WTC11 (cell line): ENCODE data around the gene TAS2R41.

Experiments
- ATF6 ChIP-seq: sonication (generic); formaldehyde crosslinking; IDR thresholded peaks from 2 replicates; pipeline ENCODE4 v1.8.1; 2023; ENCODE audit warnings: mild to moderate bottlenecking, missing genetic modification reagents
- CDX4 ChIP-seq: fragments of 250-450 bp; sonication (Bioruptor Pico); IDR thresholded peaks from 2 replicates; pipeline ENCODE4 v1.9.0; 2021; ENCODE audit warnings: moderate library complexity, mild to moderate bottlenecking, inconsistent platforms, borderline replicate concordance
- ELF4 ChIP-seq: sonication (generic); formaldehyde crosslinking; IDR thresholded peaks from 2 replicates; pipeline ENCODE4 v1.8.1; 2022; ENCODE audit warnings: low read depth, mild to moderate bottlenecking, moderate library complexity, missing genetic modification reagents
- ESRRA ChIP-seq: sonication (generic); formaldehyde crosslinking; IDR thresholded peaks from 2 replicates; pipeline ENCODE4 v1.8.1; 2022; ENCODE audit warnings: mild to moderate bottlenecking, missing genetic modification reagents, borderline replicate concordance
- FOXJ3 ChIP-seq: sonication (generic); formaldehyde crosslinking; IDR thresholded peaks from 2 replicates; pipeline ENCODE4 v1.9.0; 2021; ENCODE audit warnings: missing genetic modification reagents, mild to moderate bottlenecking, borderline replicate concordance
- HMGA2 ChIP-seq: fragments of 250-450 bp; sonication (Bioruptor Pico); IDR thresholded peaks from 2 replicates; pipeline ENCODE4 v1.4.0; 2021; ENCODE audit warnings: mild to moderate bottlenecking, moderate library complexity
- HMGXB4 ChIP-seq: sonication (generic); formaldehyde crosslinking; IDR thresholded peaks from 2 replicates; pipeline ENCODE4 v1.8.1; 2023; ENCODE audit warnings: mild to moderate bottlenecking, moderate library complexity, missing genetic modification reagents
- NR3C1 ChIP-seq: sonication (generic); formaldehyde crosslinking; conservative IDR thresholded peaks from 2 replicates; pipeline ENCODE4 v1.8.1; 2023; ENCODE audit warnings: low read depth, mild to moderate bottlenecking, missing genetic modification reagents
- TF ChIP-seq, protein P1 (sequence below): fragments of 200-600 bp; IDR thresholded peaks from 2 replicates; pipeline ENCODE4 v1.8.0; 2022; ENCODE audit warnings: antibody characterized with exemption
- TF ChIP-seq, protein P2 (sequence below): sonication (generic); formaldehyde crosslinking; IDR thresholded peaks from 2 replicates; pipeline ENCODE4 v1.8.0; 2023; ENCODE audit warnings: missing genetic modification reagents
- TF ChIP-seq, protein P3 (sequence below): sonication (generic); formaldehyde crosslinking; IDR thresholded peaks from 2 replicates; pipeline ENCODE4 v1.8.1; 2023; ENCODE audit warnings: mild to moderate bottlenecking, missing genetic modification reagents

- TF ChIP-seq ATF6 (no peak), ESRRA (CRISPR knock-in tag) (no peak), FOXJ3 (no peak), HMGXB4 (CRISPR knock-in tag) (no peak), CDX4 (CRISPR knock-in tag) (no peak), HMGA2 (CRISPR knock-in tag) (no peak), ELF4 (no peak), NR3C1 (CRISPR knock-in tag) (no peak)
- TF ChIP-seq, protein P1, sequence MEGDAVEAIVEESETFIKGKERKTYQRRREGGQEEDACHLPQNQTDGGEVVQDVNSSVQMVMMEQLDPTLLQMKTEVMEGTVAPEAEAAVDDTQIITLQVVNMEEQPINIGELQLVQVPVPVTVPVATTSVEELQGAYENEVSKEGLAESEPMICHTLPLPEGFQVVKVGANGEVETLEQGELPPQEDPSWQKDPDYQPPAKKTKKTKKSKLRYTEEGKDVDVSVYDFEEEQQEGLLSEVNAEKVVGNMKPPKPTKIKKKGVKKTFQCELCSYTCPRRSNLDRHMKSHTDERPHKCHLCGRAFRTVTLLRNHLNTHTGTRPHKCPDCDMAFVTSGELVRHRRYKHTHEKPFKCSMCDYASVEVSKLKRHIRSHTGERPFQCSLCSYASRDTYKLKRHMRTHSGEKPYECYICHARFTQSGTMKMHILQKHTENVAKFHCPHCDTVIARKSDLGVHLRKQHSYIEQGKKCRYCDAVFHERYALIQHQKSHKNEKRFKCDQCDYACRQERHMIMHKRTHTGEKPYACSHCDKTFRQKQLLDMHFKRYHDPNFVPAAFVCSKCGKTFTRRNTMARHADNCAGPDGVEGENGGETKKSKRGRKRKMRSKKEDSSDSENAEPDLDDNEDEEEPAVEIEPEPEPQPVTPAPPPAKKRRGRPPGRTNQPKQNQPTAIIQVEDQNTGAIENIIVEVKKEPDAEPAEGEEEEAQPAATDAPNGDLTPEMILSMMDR: no peak
- TF ChIP-seq, protein P2, sequence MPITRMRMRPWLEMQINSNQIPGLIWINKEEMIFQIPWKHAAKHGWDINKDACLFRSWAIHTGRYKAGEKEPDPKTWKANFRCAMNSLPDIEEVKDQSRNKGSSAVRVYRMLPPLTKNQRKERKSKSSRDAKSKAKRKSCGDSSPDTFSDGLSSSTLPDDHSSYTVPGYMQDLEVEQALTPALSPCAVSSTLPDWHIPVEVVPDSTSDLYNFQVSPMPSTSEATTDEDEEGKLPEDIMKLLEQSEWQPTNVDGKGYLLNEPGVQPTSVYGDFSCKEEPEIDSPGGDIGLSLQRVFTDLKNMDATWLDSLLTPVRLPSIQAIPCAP: no peak
- TF ChIP-seq, protein P3, sequence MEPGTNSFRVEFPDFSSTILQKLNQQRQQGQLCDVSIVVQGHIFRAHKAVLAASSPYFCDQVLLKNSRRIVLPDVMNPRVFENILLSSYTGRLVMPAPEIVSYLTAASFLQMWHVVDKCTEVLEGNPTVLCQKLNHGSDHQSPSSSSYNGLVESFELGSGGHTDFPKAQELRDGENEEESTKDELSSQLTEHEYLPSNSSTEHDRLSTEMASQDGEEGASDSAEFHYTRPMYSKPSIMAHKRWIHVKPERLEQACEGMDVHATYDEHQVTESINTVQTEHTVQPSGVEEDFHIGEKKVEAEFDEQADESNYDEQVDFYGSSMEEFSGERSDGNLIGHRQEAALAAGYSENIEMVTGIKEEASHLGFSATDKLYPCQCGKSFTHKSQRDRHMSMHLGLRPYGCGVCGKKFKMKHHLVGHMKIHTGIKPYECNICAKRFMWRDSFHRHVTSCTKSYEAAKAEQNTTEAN: no peak
Measured at GRCh38 chr7:143444785-143445184, 32.9 kb upstream of the TAS2R41 start.
